ENCODE results near the gene HMG20B.

- TF ChIP-seq EZH2 (IDR thresholded peaks at IDR 0.05): no peak
- TF ChIP-seq, protein P1, sequence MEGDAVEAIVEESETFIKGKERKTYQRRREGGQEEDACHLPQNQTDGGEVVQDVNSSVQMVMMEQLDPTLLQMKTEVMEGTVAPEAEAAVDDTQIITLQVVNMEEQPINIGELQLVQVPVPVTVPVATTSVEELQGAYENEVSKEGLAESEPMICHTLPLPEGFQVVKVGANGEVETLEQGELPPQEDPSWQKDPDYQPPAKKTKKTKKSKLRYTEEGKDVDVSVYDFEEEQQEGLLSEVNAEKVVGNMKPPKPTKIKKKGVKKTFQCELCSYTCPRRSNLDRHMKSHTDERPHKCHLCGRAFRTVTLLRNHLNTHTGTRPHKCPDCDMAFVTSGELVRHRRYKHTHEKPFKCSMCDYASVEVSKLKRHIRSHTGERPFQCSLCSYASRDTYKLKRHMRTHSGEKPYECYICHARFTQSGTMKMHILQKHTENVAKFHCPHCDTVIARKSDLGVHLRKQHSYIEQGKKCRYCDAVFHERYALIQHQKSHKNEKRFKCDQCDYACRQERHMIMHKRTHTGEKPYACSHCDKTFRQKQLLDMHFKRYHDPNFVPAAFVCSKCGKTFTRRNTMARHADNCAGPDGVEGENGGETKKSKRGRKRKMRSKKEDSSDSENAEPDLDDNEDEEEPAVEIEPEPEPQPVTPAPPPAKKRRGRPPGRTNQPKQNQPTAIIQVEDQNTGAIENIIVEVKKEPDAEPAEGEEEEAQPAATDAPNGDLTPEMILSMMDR (IDR thresholded peaks at IDR 0.05): no peak
These were observed 16.2 kb upstream of the HMG20B start for GRCh38 chr19:3556423-3556977.
